PC-9 (cell line): ENCODE data around the gene CASP8AP2. TPM values are rescaled to one million over a fixed set of nuclear protein-coding genes. Genes with fewer than 3 reads are reported as not detected.

Experiments used
- BruUV-seq: library from RNA; stranded (reverse); fragments of 400-500 nt; replicated peaks from 2 replicates; lab custom pipeline; 2021; lab: Mats Ljungman, UMichigan
- CTCF ChIA-PET: fragments of 300-600 bp; sonication (Branson Sonifier 250); formaldehyde crosslinking; loops from one replicate; lab custom pipeline; 2022; ENCODE audit warnings: antibody characterized with exemption; lab: Charles Lee
- POLR2A ChIA-PET: fragments of 300-600 bp; sonication (Branson Sonifier 250); formaldehyde crosslinking; loops from one replicate; lab custom pipeline; 2022; ENCODE audit warnings: antibody characterized with exemption; ENCODE audit not compliant: unreplicated experiment; lab: Charles Lee
- DNase-seq, 2 experiments: peaks; one replicate each; pipeline versions ENCODE4 v3.0.0 to v3.0.0-alpha.2; 2015 to 2022; ENCODE audit warnings: mixed read lengths in 1 of 2
- H2AFZ ChIP-seq: fragments of 200-600 bp; sonication (generic); 2 replicates; pipeline ENCODE4 v1.8.1; 2017; ENCODE audit warnings: antibody characterized with exemption
- H3F3A ChIP-seq: fragments of 200-600 bp; sonication (generic); 2 replicates; pipeline ENCODE4 v1.8.1; 2017; ENCODE audit warnings: antibody characterized with exemption, mild to moderate bottlenecking, low read depth; ENCODE audit not compliant: insufficient read depth
- H3K27ac ChIP-seq: fragments of 200-600 bp; sonication (generic); 2 replicates; pipeline ENCODE4 v1.6.1; 2016; ENCODE audit warnings: mixed run types
- H3K27me3 ChIP-seq: fragments of 200-600 bp; sonication (generic); 2 replicates; pipeline ENCODE4 v1.6.1; 2016; ENCODE audit warnings: low read depth, mixed run types; ENCODE audit not compliant: insufficient read depth
- H3K36me3 ChIP-seq: fragments of 200-600 bp; sonication (generic); 2 replicates; pipeline ENCODE4 v1.6.1; 2016; ENCODE audit warnings: low read depth, mixed run types
- H3K4me1 ChIP-seq: fragments of 200-600 bp; sonication (generic); replicated peaks from 2 replicates; pipeline ENCODE4 v1.6.1; 2016; ENCODE audit warnings: mixed run types; ENCODE audit not compliant: insufficient read depth
- H3K4me2 ChIP-seq: fragments of 200-600 bp; sonication (generic); 2 replicates; pipeline ENCODE4 v1.6.1; 2017; ENCODE audit warnings: mixed run types
- H3K4me3 ChIP-seq: fragments of 200-600 bp; sonication (generic); 2 replicates; pipeline ENCODE4 v1.6.1; 2016; ENCODE audit warnings: mixed run types
- H3K79me2 ChIP-seq: fragments of 200-600 bp; sonication (generic); 2 replicates; pipeline ENCODE4 v1.6.1; 2017; ENCODE audit warnings: low read depth, mixed run types
- H3K9me2 ChIP-seq: fragments of 200-600 bp; sonication (generic); 2 replicates; pipeline ENCODE4 v1.8.1; 2017; ENCODE audit warnings: mild to moderate bottlenecking; ENCODE audit not compliant: insufficient read depth
- H3K9me3 ChIP-seq: fragments of 200-600 bp; sonication (generic); 2 replicates; pipeline ENCODE4 v1.8.1; 2016; ENCODE audit warnings: low read depth; ENCODE audit not compliant: insufficient read depth
- H4K20me1 ChIP-seq: fragments of 200-600 bp; sonication (generic); 2 replicates; pipeline ENCODE4 v1.8.1; 2017; ENCODE audit not compliant: insufficient read depth
- EZH2 ChIP-seq: fragments of 200-600 bp; sonication (generic); IDR thresholded peaks from 2 replicates; pipeline ENCODE4 v1.8.0; 2017; ENCODE audit warnings: antibody characterized with exemption, low read depth
- intact Hi-C: fragments of 100-400 bp; cut with micrococcal nuclease; formaldehyde crosslinking; loops from one replicate; pipeline ENCODE4 v1.10.0; 2022; ENCODE audit not compliant: unreplicated experiment
- total RNA-seq: library from RNA; stranded (reverse); gene quantifications from 2 replicates; pipeline ENCODE4 v1.2.3, GENCODE V29; 2021
- TF ChIP-seq, protein P1 (sequence below): fragments of 200-600 bp; sonication (generic); conservative IDR thresholded peaks from 2 replicates; pipeline ENCODE4 v1.6.1; 2017; ENCODE audit warnings: mixed run types, antibody characterized with exemption, mild to moderate bottlenecking, moderate library complexity

Gene CASP8AP2
- total RNA-seq, 1 experiment from 2014 or later, result 17.4 TPM

DNA sequence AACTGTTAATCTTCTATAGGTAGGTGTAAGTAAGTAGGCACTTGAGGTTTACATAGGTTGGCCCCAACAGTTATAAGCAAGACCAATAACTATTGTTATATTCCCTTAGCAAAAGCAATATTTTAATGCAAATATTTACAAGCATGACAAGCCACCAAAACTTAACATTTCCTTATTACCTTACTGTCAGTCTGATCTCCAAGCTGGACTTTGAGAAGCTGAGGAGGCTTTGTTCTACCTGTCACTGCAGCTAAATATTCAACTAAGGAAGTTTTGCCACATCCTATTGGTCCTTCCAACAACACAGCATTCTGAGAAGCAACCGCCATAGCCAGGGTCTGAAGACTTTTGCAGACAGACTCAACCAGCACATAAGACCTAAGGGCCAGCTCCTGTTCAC, 39.7 kb upstream of the CASP8AP2 start:
- Histone ChIP-seq H2AFZ (no peak overlapping the region), H3K27ac (no peak overlapping the region), H3K9me3 (no peaks in the 10 kb centered on the region), H3K4me1 (no peaks in the 10 kb centered on the region), H3K36me3 (no peaks in the 10 kb centered on the region), H3K4me2 (no peak overlapping the region), H3K79me2 (no peaks in the 10 kb centered on the region), H3F3A (no peaks in the 10 kb centered on the region), H3K9me2 (no peaks in the 10 kb centered on the region), H3K27me3 (no peaks in the 10 kb centered on the region), H3K4me3 (no peak overlapping the region), H4K20me1 (no peaks in the 10 kb centered on the region)
- BruUV-seq, result no TSS peak
- CTCF ChIA-PET, result no interaction called here
- no peak for TF ChIP-seq EZH2
- TF ChIP-seq, protein P1, sequence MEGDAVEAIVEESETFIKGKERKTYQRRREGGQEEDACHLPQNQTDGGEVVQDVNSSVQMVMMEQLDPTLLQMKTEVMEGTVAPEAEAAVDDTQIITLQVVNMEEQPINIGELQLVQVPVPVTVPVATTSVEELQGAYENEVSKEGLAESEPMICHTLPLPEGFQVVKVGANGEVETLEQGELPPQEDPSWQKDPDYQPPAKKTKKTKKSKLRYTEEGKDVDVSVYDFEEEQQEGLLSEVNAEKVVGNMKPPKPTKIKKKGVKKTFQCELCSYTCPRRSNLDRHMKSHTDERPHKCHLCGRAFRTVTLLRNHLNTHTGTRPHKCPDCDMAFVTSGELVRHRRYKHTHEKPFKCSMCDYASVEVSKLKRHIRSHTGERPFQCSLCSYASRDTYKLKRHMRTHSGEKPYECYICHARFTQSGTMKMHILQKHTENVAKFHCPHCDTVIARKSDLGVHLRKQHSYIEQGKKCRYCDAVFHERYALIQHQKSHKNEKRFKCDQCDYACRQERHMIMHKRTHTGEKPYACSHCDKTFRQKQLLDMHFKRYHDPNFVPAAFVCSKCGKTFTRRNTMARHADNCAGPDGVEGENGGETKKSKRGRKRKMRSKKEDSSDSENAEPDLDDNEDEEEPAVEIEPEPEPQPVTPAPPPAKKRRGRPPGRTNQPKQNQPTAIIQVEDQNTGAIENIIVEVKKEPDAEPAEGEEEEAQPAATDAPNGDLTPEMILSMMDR, result no peak
- intact Hi-C loops, result no loop called here
- DNase-seq, result no peak
- POLR2A ChIA-PET, result no interaction called here

DNA sequence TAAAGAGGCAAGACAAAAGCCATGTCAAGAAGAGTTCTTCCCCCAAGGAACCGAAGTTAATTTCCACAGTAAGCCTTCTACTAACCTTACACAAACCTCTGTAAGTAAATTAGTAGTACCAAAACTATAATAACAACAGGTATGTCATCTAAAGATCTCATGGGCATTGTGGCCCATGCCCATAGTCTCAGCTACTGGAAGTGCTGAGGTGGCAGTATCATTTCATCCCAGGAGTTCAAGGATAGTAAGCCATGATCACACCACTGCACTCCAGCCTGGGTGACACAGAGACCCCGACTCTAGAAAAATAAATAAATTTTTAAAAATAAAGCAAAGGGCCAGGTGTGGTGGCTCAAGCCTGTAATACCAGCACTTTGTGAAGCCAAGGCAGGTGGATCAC, 39.3 kb upstream of the CASP8AP2 start:
- BruUV-seq, result no TSS peak
- no peak overlapping the region for H3K4me2 ChIP-seq
- POLR2A ChIA-PET, result no interaction called here
- CTCF ChIA-PET, result no interaction called here
- H3K27me3 ChIP-seq, result no peaks in the 10 kb centered on the region
- TF ChIP-seq, protein P1, result no peak
- no peaks in the 10 kb centered on the region for H3K79me2 ChIP-seq
- H3K4me3 ChIP-seq, result no peak overlapping the region
- no peaks in the 10 kb centered on the region for H3K4me1 ChIP-seq
- no peaks in the 10 kb centered on the region for H3K9me2 ChIP-seq
- no peaks in the 10 kb centered on the region for H4K20me1 ChIP-seq
- no peaks in the 10 kb centered on the region for H3F3A ChIP-seq
- no peak overlapping the region for H3K27ac ChIP-seq
- no peaks in the 10 kb centered on the region for H3K36me3 ChIP-seq
- intact Hi-C loops, result no loop called here
- DNase-seq, result no peak
- no peaks in the 10 kb centered on the region for H3K9me3 ChIP-seq
- no peak overlapping the region for H2AFZ ChIP-seq

DNA sequence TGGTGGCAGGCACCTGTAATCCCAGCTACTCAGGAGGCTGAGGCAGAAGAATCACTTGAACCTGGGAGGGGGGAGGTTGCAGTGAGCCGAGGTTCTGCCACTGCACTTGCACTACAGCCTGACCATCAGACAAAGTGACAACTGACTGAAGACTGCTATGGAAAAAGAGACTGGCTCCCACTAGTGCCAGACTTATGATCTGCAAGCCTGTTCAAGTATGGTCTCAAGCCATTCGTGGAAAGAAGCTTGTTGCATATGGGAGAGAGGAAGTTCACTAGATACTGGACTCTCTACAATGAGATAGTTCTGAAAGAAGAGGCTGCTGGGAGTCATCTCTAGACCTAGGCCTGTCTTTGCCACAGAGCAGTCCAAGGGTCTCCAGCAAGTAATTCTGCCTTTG, 36.8 kb upstream of the CASP8AP2 start:
- Histone ChIP-seq H3K4me3 (no peak overlapping the region), H3K9me2 (no peaks in the 10 kb centered on the region), H3K4me2 (no peak overlapping the region), H3K36me3 (no peaks in the 10 kb centered on the region), H3K79me2 (no peaks in the 10 kb centered on the region), H3K9me3 (no peaks in the 10 kb centered on the region), H2AFZ (no peak overlapping the region), H3K4me1 (no peaks in the 10 kb centered on the region), H3K27ac (no peak overlapping the region), H3K27me3 (no peaks in the 10 kb centered on the region), H3F3A (no peaks in the 10 kb centered on the region), H4K20me1 (no peaks in the 10 kb centered on the region)
- intact Hi-C loops, result no loop called here
- ChIA-PET CTCF (interaction anchor here (0.6 to 0.7 kb wide), 2 partner anchors 22 to 99 kb away, joined by 3 to 4 read pairs; no protein-coding TSS in a partner anchor), POLR2A (no interaction called here)
- TF ChIP-seq, protein P1, result peak; percentile 49; the same call in 1 of the 2 replicates
- TF ChIP-seq EZH2, result no peak
- no TSS peak for BruUV-seq
- DNase-seq, result no peak
